Spleen (tissue), 11 donors: Measurements from ENCODE around the gene MROH7. TPM values are rescaled to one million over a fixed set of nuclear protein-coding genes. Genes with fewer than 3 reads are reported as not detected.

ENCODE experiments used
- DNase-seq: peaks from one replicate; pipeline ENCODE4 v3.0.0-alpha.2; 2020
- H3K27ac ChIP-seq, 8 donors: fragments of 200-600 bp; sonication (generic) in 7 of 8; 1 replicate in 4 of 8; 2 replicates in 4 of 8; pipeline versions ENCODE4 v1.5.0 to v1.8.0; 2016 to 2021; ENCODE audit warnings: inconsistent platforms in 4 of 8, mild to moderate bottlenecking in 4 of 8, moderate library complexity in 1 of 8
- H3K27me3 ChIP-seq, 7 donors: fragments of 200-600 bp; sonication (generic) in 6 of 7; replicated peaks in 1 of 7; 1 replicate in 4 of 7; 2 replicates in 3 of 7; pipeline versions ENCODE4 v1.5.0 to v1.8.0; 2016 to 2021; ENCODE audit warnings: inconsistent platforms in 3 of 7, mild to moderate bottlenecking in 1 of 7
- H3K36me3 ChIP-seq, 6 donors: fragments of 200-600 bp; sonication (generic) in 5 of 6; 1 replicate in 4 of 6; 2 replicates in 2 of 6; pipeline versions ENCODE4 v1.5.0 to v1.8.0; 2016 to 2021; ENCODE audit warnings: inconsistent platforms in 2 of 6
- H3K4me1 ChIP-seq, 6 donors: fragments of 200-600 bp; sonication (generic) in 5 of 6; 1 replicate in 3 of 6; 2 replicates in 3 of 6; pipeline versions ENCODE4 v1.5.0 to v1.8.0; 2016 to 2021; ENCODE audit warnings: inconsistent platforms in 3 of 6
- H3K4me3 ChIP-seq, 8 donors: fragments of 200-600 bp; sonication (generic) in 7 of 8; 1 replicate in 4 of 8; 2 replicates in 4 of 8; pipeline versions ENCODE4 v1.5.0 to v1.8.0; 2016 to 2021; ENCODE audit warnings: inconsistent platforms in 4 of 8, mild to moderate bottlenecking in 4 of 8, moderate library complexity in 2 of 8
- H3K9me3 ChIP-seq, 8 donors: fragments of 200-600 bp; sonication (generic) in 7 of 8; 1 replicate in 4 of 8; 2 replicates in 4 of 8; pipeline versions ENCODE4 v1.5.0 to v1.8.0; 2016 to 2021; ENCODE audit warnings: inconsistent platforms in 4 of 8
- CTCF ChIP-seq, 11 experiments: fragments of 200-600 bp in 7 of 11; fragments of 450-650 bp in 4 of 11; sonication (generic) in 4 of 11; IDR thresholded peaks in 8 of 11; conservative IDR thresholded peaks in 3 of 11; 1 replicate in 7 of 11; 2 replicates in 4 of 11; pipeline versions ENCODE4 v1.4.0 to v1.8.0; 2016 to 2021; ENCODE audit warnings: antibody characterized with exemption in 11 of 11, inconsistent platforms in 4 of 11, mild to moderate bottlenecking in 1 of 11
- POLR2A ChIP-seq, 3 donors: fragments of 450-650 bp; IDR thresholded peaks; one replicate each; pipeline ENCODE4 v1.5.1; 2017; ENCODE audit warnings: antibody characterized with exemption in 3 of 3, mild to moderate bottlenecking in 1 of 3
- POLR2AphosphoS5 ChIP-seq, 3 donors: sonication (generic); formaldehyde crosslinking; IDR thresholded peaks; one replicate each; pipeline ENCODE4 v1.5.1; 2017; ENCODE audit warnings: antibody characterized with exemption in 3 of 3
- WGBS, 5 donors: extraction: QIAGEN DNeasy Blood & Tissue Kit in 3 of 5; methylation state at CpG; one replicate each; pipeline versions ENCODE4 v1.1.5 to v1.1.7; 2013 to 2018; 5-methylcytosine and 5-hydroxymethylcytosine counted together
- intact Hi-C: fragments of 100-400 bp; cut with DNase I; formaldehyde crosslinking; loops from one replicate; pipeline ENCODE4 v1.15.0; 2023; ENCODE audit warnings: low total_unique reads
- polyA plus RNA-seq, 3 donors: library from polyadenylated mRNA; stranded (reverse); fragments of 200-250 nt; gene quantifications; one replicate each; pipeline ENCODE4 v1.2.1, GENCODE V29; 2013
- total RNA-seq, 7 donors: library from RNA; depleted of rRNA in 3 of 7; stranded (reverse); fragments of >200 nt in 3 of 7; fragmentation: NEBNext Ultra II Directional in 4 of 7; extraction: Animal tissue kit (Norgen Biotek cat#: 25700) in 4 of 7; gene quantifications; one replicate each; pipeline versions ENCODE4 v1.1.0 to v1.2.1, GENCODE V29; 2016 to 2021
- donor health status: healthy with polysubstance abuse.
- donor health status: DM: no; HTN: no; CAD: no; lungs with moderate emphysema.
- donor health status: DM: no; HTN: no; CAD: no.
- donor health status: Bipolar disorder and iron deficiency.
- donor health status: healthy.
- donor health status: DM: no; HTN: no; CAD: no.
- donor health status: DM: yes; HTN: yes; CAD: no.

MROH7 gene
- total and polyA plus RNA-seq, 10 donors: 0.36 to 3.6 (median 1.4) TPM

- no peaks in the 10 kb centered on the region for H3K36me3 ChIP-seq
- 58 to 66% (median 60%) methylated on average over 4 of the region's 4 CpGs for WGBS, 5 donors
- peaks cover 0 to 5% (median 0%) of the 10 kb centered on the region in 6 donors for H3K4me1 ChIP-seq
- intact Hi-C loops: no loop called here
- peaks cover 7 to 35% (median 27%) of the 10 kb centered on the region in 8 donors for H3K9me3 ChIP-seq
- peaks cover 0 to 17% (median 0%) of the 10 kb centered on the region in 7 donors for H3K27me3 ChIP-seq
- TF ChIP-seq CTCF (IDR thresholded peaks at IDR 0.05 in 8 of 11, conservative IDR thresholded peaks at IDR 0.05 in 3 of 11) (no peak), POLR2AphosphoS5 (IDR thresholded peaks at IDR 0.05) (no peak), POLR2A (IDR thresholded peaks at IDR 0.05) (no peak)
- H3K27ac ChIP-seq: no peak overlapping the region
- no peak overlapping the region for H3K4me3 ChIP-seq
- DNase-seq: no peak
These were observed 1.2 kb upstream of the MROH7 start for GRCh38 chr1:54640361-54640760.

GRCh38 chr1:54643736-54644135 is 2.1 kb downstream of the MROH7 start:
- H3K27ac ChIP-seq: no peak overlapping the region

GRCh38 chr1:54645806-54646676 is 4.5 kb downstream of the MROH7 start:
- WGBS, 5 donors: 85 to 95% (median 89%) methylated on average over 7 of the region's 7 CpGs
- Histone ChIP-seq H3K9me3 (peaks cover 7 to 38% (median 28%) of the 10 kb centered on the region in 8 donors), H3K27me3 (peaks cover 0 to 5% (median 0%) of the 10 kb centered on the region in 7 donors), H3K27ac (no peak overlapping the region), H3K4me3 (no peak overlapping the region), H3K4me1 (no peaks in the 10 kb centered on the region), H3K36me3 (no peaks in the 10 kb centered on the region)
- DNase-seq: no peak
- intact Hi-C loops: no loop called here
- no peak for TF ChIP-seq CTCF (IDR thresholded peaks at IDR 0.05 in 8 of 11, conservative IDR thresholded peaks at IDR 0.05 in 3 of 11)
- no peak for TF ChIP-seq POLR2AphosphoS5 (IDR thresholded peaks at IDR 0.05)
- TF ChIP-seq POLR2A (IDR thresholded peaks at IDR 0.05): no peak

More at GRCh38 chr1:54643736-54644135, 2.1 kb downstream of the MROH7 start:
- H3K4me1 ChIP-seq: peaks cover 0 to 5% (median 0%) of the 10 kb centered on the region in 6 donors
- H3K27me3 ChIP-seq: peaks cover 0 to 10% (median 0%) of the 10 kb centered on the region in 7 donors
- H3K9me3 ChIP-seq: peaks cover 7 to 38% (median 28%) of the 10 kb centered on the region in 8 donors
- intact Hi-C loops: no loop called here
- H3K4me3 ChIP-seq: no peak overlapping the region
- TF ChIP-seq POLR2A (IDR thresholded peaks at IDR 0.05): no peak
- no peak for TF ChIP-seq CTCF (IDR thresholded peaks at IDR 0.05 in 8 of 11, conservative IDR thresholded peaks at IDR 0.05 in 3 of 11)
- TF ChIP-seq POLR2AphosphoS5 (IDR thresholded peaks at IDR 0.05): no peak
- no peaks in the 10 kb centered on the region for H3K36me3 ChIP-seq
- DNase-seq: no peak
